CD4-positive, alpha-beta T cell treated with Interleukin-21 for 1 hour (primary cell): ENCODE measurements around the gene CUTC.
"Not testable (repeated sequence)": the region's sequence is repeated elsewhere in the genome, so short reads cannot be mapped to it uniquely, and the experiment has no call there.

Experiments
- DNase-seq: peaks from one replicate; pipeline ENCODE4 v3.0.0-alpha.2; 2020

Gene CUTC, protein sequence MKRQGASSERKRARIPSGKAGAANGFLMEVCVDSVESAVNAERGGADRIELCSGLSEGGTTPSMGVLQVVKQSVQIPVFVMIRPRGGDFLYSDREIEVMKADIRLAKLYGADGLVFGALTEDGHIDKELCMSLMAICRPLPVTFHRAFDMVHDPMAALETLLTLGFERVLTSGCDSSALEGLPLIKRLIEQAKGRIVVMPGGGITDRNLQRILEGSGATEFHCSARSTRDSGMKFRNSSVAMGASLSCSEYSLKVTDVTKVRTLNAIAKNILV

DNA sequence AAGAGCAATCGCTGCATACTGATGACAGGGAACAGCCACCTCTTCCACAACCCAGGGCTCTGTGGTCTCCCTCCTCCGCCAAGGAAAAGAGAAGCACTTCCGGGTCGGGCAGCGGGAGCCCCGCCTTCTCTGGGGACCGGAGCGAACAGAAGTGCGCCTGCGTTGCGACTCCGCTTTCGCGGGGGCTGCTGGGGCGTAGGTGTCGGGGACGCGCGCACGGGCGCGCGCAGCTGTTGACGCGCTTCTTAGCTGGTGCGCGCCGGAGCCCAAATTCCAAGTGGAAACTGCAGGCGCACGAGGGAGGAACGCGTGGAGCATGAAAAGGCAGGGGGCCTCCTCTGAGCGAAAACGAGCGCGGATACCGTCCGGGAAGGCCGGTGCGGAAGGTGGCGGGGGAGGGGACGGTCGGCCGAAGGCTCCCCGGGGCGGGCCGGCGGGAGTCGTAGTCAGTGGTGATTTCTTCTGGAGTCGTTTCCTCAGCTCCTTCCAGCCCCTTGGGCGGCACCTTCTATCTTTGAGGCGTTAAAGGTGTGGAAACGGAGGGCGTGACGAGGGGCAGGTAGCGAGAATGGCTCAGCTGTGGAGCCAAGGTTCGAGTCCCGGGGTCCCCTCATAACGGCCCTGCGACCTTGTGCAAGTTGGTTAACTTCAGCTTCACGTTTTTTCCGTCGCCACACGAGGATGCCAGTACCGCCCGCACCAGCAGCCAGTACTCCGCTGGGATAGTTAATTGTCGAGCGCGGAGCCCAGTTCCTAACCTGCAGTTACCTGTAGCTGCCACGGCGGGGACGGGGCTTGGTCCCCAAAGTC is at the start of gene CUTC, which contains the start of gene COX15:
Gene CUTC, plus strand, starts transcription at position 202 of the 810 bp plus-strand sequence. Its CDS starts 115 bp downstream, at position 317.
Gene COX15, minus strand, starts transcription at position 95 of the 810 bp plus-strand sequence. Its CDS starts 78 bp downstream, at position 17.
- peak; percentile 96 for DNase-seq

- DNase-seq = no peak
Measured at GRCh38 chr10:99682752-99683151, 49.3 kb upstream of the CUTC start.

DNA sequence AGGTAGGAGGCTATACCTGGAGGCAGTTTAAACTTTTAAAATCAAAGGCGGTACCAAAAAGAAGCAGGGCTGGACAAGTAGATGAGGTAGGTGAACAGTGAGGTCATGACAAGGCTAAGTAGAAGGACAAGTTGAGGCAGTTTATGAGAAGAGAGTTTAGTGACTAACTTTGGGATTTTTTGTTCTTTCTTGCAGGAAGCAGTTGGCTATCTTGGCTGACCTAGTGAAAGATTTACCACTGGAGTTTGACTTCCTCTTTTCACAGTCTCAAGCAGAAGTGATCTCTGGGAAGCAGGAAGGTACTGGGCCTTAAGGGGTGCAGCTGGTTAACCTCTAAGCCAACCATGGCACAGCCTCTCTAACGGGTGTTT is 46.5 kb upstream of the CUTC start:
- DNase-seq = peak; percentile 7

GRCh38 chr10:99689461-99689860 is 42.6 kb upstream of the CUTC start:
- no peak for DNase-seq

DNA sequence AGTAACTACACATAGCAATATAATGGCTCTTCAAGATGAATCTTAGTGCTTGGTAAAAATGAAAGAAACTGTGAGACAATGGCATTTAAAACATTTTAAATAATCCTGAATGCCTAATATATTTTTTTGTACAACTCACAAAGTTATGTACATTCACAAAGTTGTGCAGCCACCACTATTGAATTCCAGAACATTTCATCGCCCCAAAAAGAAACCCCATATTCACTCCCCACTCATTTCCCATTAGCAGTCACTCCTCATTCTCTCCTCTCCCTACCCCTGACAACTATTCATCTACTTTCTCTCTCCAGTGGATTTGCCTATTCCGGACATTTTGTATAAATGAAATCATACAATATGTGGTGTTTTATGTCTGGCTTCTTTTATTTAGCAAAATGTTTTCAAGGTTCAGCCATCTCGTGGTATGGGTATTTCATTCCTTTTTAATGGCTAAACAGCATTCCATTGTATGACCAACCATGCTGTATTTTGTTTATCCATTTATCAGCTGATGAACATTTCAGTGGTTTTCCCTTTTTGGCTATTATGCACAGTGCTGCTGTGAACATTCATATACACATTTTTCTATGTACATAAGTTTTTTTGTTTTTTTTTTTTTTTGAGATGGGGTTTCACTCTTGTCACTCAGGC is 38.0 kb upstream of the CUTC start:
- DNase-seq = no peak

GRCh38 chr10:99695761-99696160 is 36.3 kb upstream of the CUTC start:
- no peak for DNase-seq

DNA sequence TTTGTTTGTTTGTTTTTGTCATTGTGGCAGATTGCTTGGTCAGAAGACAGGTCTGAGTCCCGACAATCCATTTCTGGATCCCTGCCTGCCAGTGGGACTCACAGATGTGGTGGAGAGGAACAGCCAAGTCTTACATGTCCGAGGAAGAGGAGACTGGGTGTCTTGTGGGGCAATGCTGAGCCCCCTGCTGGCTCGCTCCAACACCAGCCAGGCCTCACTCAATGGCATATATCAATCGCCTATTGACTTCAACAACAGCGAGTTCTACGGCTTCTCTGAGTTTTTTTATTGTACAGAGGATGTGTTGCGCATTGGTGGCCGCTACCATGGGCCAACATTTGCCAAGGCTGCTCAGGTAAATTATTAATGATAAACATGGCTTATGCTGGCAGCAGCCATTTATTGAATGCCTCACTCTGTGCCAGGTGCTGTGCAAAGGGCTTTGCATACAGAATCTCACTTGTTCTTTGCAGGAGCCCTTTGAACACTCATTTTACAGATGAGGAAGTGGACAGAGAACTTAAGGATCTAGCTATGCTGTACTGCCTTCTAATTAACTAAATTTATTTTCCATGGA is 33.4 kb upstream of the CUTC start:
- DNase-seq = no peak

- DNase-seq = no peak
Measured at GRCh38 chr10:99700649-99701048, 31.4 kb upstream of the CUTC start.

- DNase-seq = no peak
Measured at GRCh38 chr10:99708428-99709012, 23.5 kb upstream of the CUTC start.

- no peak for DNase-seq
Measured at GRCh38 chr10:99709480-99710229, 22.4 kb upstream of the CUTC start.

GRCh38 chr10:99711129-99711719 is 20.8 kb upstream of the CUTC start:
- DNase-seq = peak; percentile 46

DNA sequence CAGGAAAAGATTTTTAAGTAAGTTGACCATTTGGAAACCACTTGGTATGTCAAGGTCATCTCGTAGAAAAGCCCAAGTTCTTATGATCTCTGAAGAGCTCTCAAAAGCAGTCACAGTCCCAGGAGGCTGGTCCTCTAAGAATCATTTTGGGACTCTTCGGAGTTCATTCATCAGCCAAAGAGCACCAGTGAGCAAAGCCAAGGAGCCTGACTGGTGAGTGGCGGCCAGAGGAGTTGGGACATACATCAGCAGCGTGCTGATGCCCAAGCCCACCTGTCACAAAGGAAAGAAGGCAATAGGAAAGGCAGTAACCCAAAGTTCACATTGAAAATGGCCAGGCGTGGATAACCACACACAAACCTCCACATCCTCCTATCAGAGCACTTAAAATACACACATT is 17.6 kb upstream of the CUTC start:
- no peak for DNase-seq

DNA sequence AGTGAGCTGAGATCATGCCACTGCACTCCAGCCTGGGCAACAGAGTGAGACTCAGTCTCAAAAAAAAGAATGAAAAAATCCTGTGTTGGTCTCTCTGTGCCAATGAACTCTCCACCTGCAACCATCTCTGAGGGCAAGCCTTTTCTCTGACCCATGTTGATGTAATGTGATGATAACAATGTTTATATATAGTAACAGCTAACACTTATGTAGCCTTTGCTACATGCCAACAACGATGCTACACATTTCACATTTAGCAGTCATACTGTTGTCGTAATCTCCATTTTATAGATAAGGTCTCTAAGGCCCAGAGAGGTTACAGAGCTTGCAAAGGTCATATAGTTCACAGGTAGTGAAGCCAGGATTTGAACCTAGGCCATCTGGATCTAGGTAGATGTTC is 11.6 kb upstream of the CUTC start:
- no peak for DNase-seq

GRCh38 chr10:99730026-99730425 is 2.0 kb upstream of the CUTC start:
- no peak for DNase-seq

DNA sequence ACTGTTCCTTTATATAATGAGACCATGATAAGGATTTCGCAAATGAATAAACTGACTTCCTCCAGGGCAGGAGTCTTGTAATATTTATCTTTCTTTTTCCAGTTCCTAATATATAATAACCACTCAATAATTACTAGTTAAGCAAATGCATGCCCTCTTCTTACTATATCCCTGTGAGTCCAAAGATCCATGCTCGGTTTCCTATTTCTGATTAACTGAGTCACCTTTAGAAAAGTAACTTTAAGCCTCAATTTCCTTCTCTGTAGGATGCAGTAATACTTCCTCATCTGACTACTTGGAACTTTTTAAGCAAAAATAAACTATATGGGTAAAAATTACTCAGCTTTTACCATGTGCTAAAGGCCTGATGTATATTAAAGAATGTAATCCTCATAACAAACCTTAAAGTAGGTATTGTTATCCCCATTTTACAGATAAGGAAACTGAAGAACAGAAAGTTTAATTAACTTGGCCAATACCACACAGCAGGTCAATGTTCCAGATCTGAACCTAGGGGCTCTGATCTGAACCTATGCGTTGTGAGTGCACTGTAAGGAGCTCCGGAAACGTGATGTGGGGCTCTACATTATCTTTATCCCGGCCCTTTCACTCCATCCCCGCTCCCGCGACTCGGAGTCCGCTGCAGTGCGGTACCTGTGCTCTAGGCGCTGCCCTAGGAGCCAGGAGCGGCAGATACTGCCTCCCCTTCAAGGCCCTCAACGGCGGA is 565 bp upstream of the CUTC start:
- DNase-seq = no peak

GRCh38 chr10:99733366-99733765 is 1.3 kb downstream of the CUTC start:
- DNase-seq = no peak

DNA sequence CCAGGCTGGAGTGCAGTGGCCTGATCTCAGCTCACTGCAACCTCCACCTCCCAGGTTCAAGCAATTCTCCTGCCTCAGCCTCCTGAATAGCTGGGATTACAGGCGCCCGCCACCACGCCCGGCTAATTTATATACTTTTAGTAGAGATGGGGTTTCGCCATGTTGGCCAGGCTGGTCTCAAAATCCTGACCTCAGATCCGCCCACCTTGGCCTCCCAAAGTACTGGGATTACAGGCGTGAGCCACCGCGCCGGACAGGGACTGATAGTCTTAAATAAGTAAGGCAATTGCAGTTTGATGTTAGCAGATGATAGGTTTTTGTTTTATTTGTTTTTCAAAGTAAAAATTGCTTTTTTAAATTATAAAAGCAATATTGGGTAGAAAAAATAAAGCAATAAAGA is 2.1 kb downstream of the CUTC start:
- not testable (repeated sequence) for DNase-seq

GRCh38 chr10:99740260-99740659 is 8.2 kb downstream of the CUTC start:
- DNase-seq = no peak

- no peak for DNase-seq
Measured at GRCh38 chr10:99740933-99741559, 9.0 kb downstream of the CUTC start.

DNA sequence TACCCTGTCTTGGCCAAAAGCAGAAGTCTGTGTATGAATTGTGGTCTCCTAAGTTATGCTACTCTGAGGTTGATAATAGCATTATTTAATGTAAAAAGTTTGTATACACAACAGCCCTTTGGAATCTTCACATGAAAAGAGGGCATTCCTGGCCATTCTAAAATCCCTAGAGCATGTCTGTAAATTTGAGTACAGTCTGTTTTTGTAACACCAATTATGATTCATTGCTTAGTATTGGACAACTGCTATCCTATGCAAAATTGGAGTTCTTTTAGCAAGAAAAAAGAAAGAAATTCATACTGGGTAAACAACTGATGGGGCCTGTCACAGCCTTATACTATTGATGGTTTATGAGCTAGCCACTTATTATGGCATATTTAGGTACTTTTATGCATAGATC is 10.2 kb downstream of the CUTC start:
- no peak for DNase-seq

GRCh38 chr10:99742701-99743100 is 10.7 kb downstream of the CUTC start:
- DNase-seq = no peak
